GM23248 (cell line): Measurements from ENCODE around the gene SLC45A2.

Experiments
- EZH2 ChIP-seq: fragments of 200-600 bp; sonication (generic); IDR thresholded peaks from 2 replicates; pipeline ENCODE4 v1.6.1; 2018; ENCODE audit warnings: antibody characterized with exemption, mild to moderate bottlenecking; ENCODE audit not compliant: insufficient read depth, poor library complexity, severe bottlenecking
- EZH2phosphoT487 ChIP-seq: fragments of 200-600 bp; sonication (generic); IDR thresholded peaks from 2 replicates; pipeline ENCODE4 v1.6.1; 2018; ENCODE audit warnings: antibody characterized with exemption, moderate library complexity, mild to moderate bottlenecking, low read depth; ENCODE audit not compliant: insufficient read depth

DNA sequence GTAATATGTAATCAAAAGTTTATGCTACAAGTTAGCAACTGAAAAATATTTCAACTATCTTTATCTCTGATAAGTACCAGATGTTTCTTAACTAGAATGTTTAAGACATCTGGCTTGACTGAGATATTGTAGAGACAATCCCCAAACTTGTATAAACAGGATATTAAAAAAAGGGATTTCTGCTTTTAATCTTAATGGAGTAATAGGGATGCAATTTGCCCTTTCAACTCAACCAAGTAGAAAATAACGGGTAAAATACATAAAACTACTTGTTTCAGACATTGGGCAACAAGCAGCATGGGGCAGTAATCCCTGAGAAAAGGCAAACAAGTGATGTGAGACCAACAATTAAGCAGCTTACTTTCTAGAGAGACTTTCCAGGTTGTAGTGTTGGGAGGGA lies 83.3 kb downstream of the SLC45A2 start:
- TF ChIP-seq EZH2: no peak
- no peak for TF ChIP-seq EZH2phosphoT487
